NK-92 treated with Interleukin-12 subunit alpha and Interleukin-12 subunit beta, amount 100 ng/mL, for 24 hours (cell line): ENCODE measurements around the gene GCAT.

Experiments
- DNase-seq: peaks from one replicate; lab custom pipeline; 2025; lab: John Stamatoyannopoulos, UW

The GCAT gene

GRCh38 chr22:37844904-37845329, 37.2 kb downstream of the GCAT start:
- no peak for DNase-seq

- DNase-seq, result no peak
Observed at GRCh38 chr22:37846433-37846832, 38.7 kb downstream of the GCAT start.

GRCh38 chr22:37848587-37849088, 40.9 kb downstream of the GCAT start:
- no peak for DNase-seq

- DNase-seq, result peak; percentile 68
Observed at GRCh38 chr22:37849089-37849751, 41.5 kb downstream of the GCAT start, which contains the start of gene EIF3L. EIF3L (plus strand) TSS chr22:37849419; CDS start chr22:37849450, 31 bp downstream.

GRCh38 chr22:37850801-37851200, 43.1 kb downstream of the GCAT start:
- no peak for DNase-seq

- DNase-seq, result no peak
Observed at GRCh38 chr22:37852418-37852817, 44.7 kb downstream of the GCAT start.

GRCh38 chr22:37854946-37855345, 47.2 kb downstream of the GCAT start:
- DNase-seq, result no peak

GRCh38 chr22:37855462-37855861, 47.7 kb downstream of the GCAT start:
- no peak for DNase-seq

- no peak for DNase-seq
Observed at GRCh38 chr22:37860796-37861421, 53.2 kb downstream of the GCAT start.

GRCh38 chr22:37862570-37863325, 55.0 kb downstream of the GCAT start:
- DNase-seq, result no peak

GRCh38 chr22:37865510-37865909, 57.8 kb downstream of the GCAT start:
- no peak for DNase-seq
